Lower lobe of right lung (tissue), 2 donors: ENCODE data around the gene LRRTM3. TPM values are rescaled to one million over a fixed set of nuclear protein-coding genes. Genes with fewer than 3 reads are reported as not detected.

Experiments used
- ATAC-seq, 2 donors: fragments of 200-7000 bp; cut with Tn5 transposase; one replicate each; pipeline ENCODE4 v1.9.1; 2020 to 2022; ENCODE audit warnings: mild to moderate bottlenecking in 2 of 2, moderate library complexity in 2 of 2
- DNase-seq: peaks from one replicate; pipeline ENCODE4 v3.0.0-alpha.2; 2020
- H3K27ac ChIP-seq: fragments of 200-600 bp; one replicate; pipeline ENCODE4 v1.8.0; 2022
- H3K27me3 ChIP-seq: fragments of 200-600 bp; one replicate; pipeline ENCODE4 v1.8.0; 2022; ENCODE audit warnings: low read depth
- H3K36me3 ChIP-seq: fragments of 200-600 bp; one replicate; pipeline ENCODE4 v1.8.0; 2022; ENCODE audit warnings: mild to moderate bottlenecking
- H3K4me1 ChIP-seq: fragments of 200-600 bp; one replicate; pipeline ENCODE4 v1.8.0; 2022
- H3K4me3 ChIP-seq: fragments of 200-600 bp; one replicate; pipeline ENCODE4 v1.8.0; 2022; ENCODE audit warnings: mild to moderate bottlenecking
- H3K9me3 ChIP-seq: fragments of 200-600 bp; one replicate; pipeline ENCODE4 v1.8.0; 2022
- CTCF ChIP-seq: fragments of 200-600 bp; IDR thresholded peaks from one replicate; pipeline ENCODE4 v1.8.0; 2022; ENCODE audit warnings: antibody characterized with exemption, mild to moderate bottlenecking
- intact Hi-C: fragments of 100-400 bp; cut with DNase I; formaldehyde crosslinking; loops from one replicate; pipeline ENCODE4 v1.11.0; 2022
- total RNA-seq: library from RNA; stranded (reverse); fragmentation: NEBNext Ultra II Directional; extraction: Animal tissue kit (Norgen Biotek cat#: 25700); gene quantifications from one replicate; pipeline ENCODE4 v1.2.1, GENCODE V29; 2021
- donor health status: DM: no; HTN: yes; CAD: no; lungs with severe emphysema.

Gene LRRTM3
- total RNA-seq, 1 donor from 2014 or later = not detected

- ATAC-seq (no peak), DNase-seq (no peak)
- no peak for TF ChIP-seq CTCF
- Histone ChIP-seq H3K4me3 (no peak overlapping the region), H3K27me3 (no peaks in the 10 kb centered on the region), H3K27ac (no peak overlapping the region), H3K36me3 (no peaks in the 10 kb centered on the region), H3K9me3 (no peaks in the 10 kb centered on the region), H3K4me1 (no peaks in the 10 kb centered on the region)
- intact Hi-C loops = no loop called here
Measured at GRCh38 chr10:66951896-66952295, 26.1 kb downstream of the LRRTM3 start.

- Histone ChIP-seq H3K4me1 (no peaks in the 10 kb centered on the region), H3K36me3 (no peaks in the 10 kb centered on the region), H3K27me3 (no peaks in the 10 kb centered on the region), H3K9me3 (no peaks in the 10 kb centered on the region), H3K4me3 (no peak overlapping the region), H3K27ac (no peak overlapping the region)
- TF ChIP-seq CTCF = no peak
- ATAC-seq = no peak
- no peak for DNase-seq
- intact Hi-C loops = no loop called here
Measured at GRCh38 chr10:66958466-66958865, 32.6 kb downstream of the LRRTM3 start.

- TF ChIP-seq CTCF = no peak
- no peaks in the 10 kb centered on the region for H3K9me3 ChIP-seq
- no peaks in the 10 kb centered on the region for H3K36me3 ChIP-seq
- H3K27ac ChIP-seq = no peak overlapping the region
- H3K4me1 ChIP-seq = no peaks in the 10 kb centered on the region
- ATAC-seq (no peak), DNase-seq (no peak)
- H3K4me3 ChIP-seq = no peak overlapping the region
- intact Hi-C loops = no loop called here
- no peaks in the 10 kb centered on the region for H3K27me3 ChIP-seq
Measured at GRCh38 chr10:66964946-66965345, 39.1 kb downstream of the LRRTM3 start.

- ATAC-seq = no peak
- intact Hi-C loops = no loop called here
- H3K36me3 ChIP-seq = no peaks in the 10 kb centered on the region
- no peak for TF ChIP-seq CTCF
- H3K27ac ChIP-seq = no peak overlapping the region
- no peak for DNase-seq
- no peak overlapping the region for H3K4me3 ChIP-seq
- H3K4me1 ChIP-seq = no peaks in the 10 kb centered on the region
- H3K27me3 ChIP-seq = no peaks in the 10 kb centered on the region
- no peaks in the 10 kb centered on the region for H3K9me3 ChIP-seq
Measured at GRCh38 chr10:66980246-66980815, 54.5 kb downstream of the LRRTM3 start.

GRCh38 chr10:66981361-66982052, 55.7 kb downstream of the LRRTM3 start:
- no peak for DNase-seq
- no peaks in the 10 kb centered on the region for H3K9me3 ChIP-seq
- no peak for TF ChIP-seq CTCF
- H3K27me3 ChIP-seq = no peaks in the 10 kb centered on the region
- no peak overlapping the region for H3K27ac ChIP-seq
- ATAC-seq = no peak
- H3K36me3 ChIP-seq = no peaks in the 10 kb centered on the region
- H3K4me1 ChIP-seq = no peaks in the 10 kb centered on the region
- intact Hi-C loops = no loop called here
- no peak overlapping the region for H3K4me3 ChIP-seq
